Body of pancreas (tissue), 4 donors: ENCODE data around the gene RHBDL1. TPM values are rescaled to one million over a fixed set of nuclear protein-coding genes. Genes with fewer than 3 reads are reported as not detected.
A peak's percentile ranks its signal among the peaks of the same experiment; 100 is the strongest.

Source experiments
- ATAC-seq: fragments of 150-250 bp; one replicate; pipeline ENCODE4 v1.9.1; 2016
- DNase-seq, 4 donors: peaks; one replicate each; pipeline ENCODE4 v3.0.0-alpha.2; 2019
- H3K27ac ChIP-seq, 4 donors: fragments of 200-600 bp; sonication (generic); 1 replicate in 3 of 4; 2 replicates in 1 of 4; pipeline versions ENCODE4 v1.5.1 to v1.6.1; 2016 to 2019; ENCODE audit warnings: mild to moderate bottlenecking in 1 of 4, mixed read lengths in 1 of 4, moderate library complexity in 1 of 4
- H3K27me3 ChIP-seq, 2 donors: fragments of 200-600 bp; sonication (generic); one replicate each; pipeline ENCODE4 v1.6.0; 2016; ENCODE audit warnings: mild to moderate bottlenecking in 1 of 2
- H3K36me3 ChIP-seq, 2 donors: fragments of 200-600 bp; sonication (generic); replicated peaks in 1 of 2; 2 replicates each; pipeline ENCODE4 v1.5.1; 2016; ENCODE audit warnings: low read depth in 2 of 2; ENCODE audit not compliant: insufficient read depth in 1 of 2
- H3K4me1 ChIP-seq: fragments of 200-600 bp; sonication (generic); one replicate; pipeline ENCODE4 v1.6.0; 2016
- H3K4me3 ChIP-seq, 2 donors: fragments of 200-600 bp; sonication (generic); 1 replicate in 1 of 2; 2 replicates in 1 of 2; pipeline ENCODE4 v1.5.1; 2016 to 2019
- H3K9me3 ChIP-seq, 3 donors: fragments of 200-600 bp; sonication (generic); 1 replicate in 2 of 3; 2 replicates in 1 of 3; pipeline ENCODE4 v1.5.1; 2016
- POLR2A ChIP-seq, 3 donors: fragments of 450-650 bp; IDR thresholded peaks; one replicate each; pipeline ENCODE4 v1.6.1; 2016; ENCODE audit warnings: antibody characterized with exemption in 3 of 3, mild to moderate bottlenecking in 2 of 3
- WGBS, 2 donors: methylation state at CpG; one replicate each; pipeline ENCODE4 v1.1.5; 2017; 5-methylcytosine and 5-hydroxymethylcytosine counted together
- intact Hi-C: fragments of 100-400 bp; cut with DNase I; formaldehyde crosslinking; loops from one replicate; pipeline ENCODE4 v1.15.1; 2023
- total RNA-seq, 2 donors: library from RNA; depleted of rRNA; stranded (reverse); fragments of >200 nt; gene quantifications; one replicate each; pipeline ENCODE4 v1.1.0, GENCODE V29; 2016
- TF ChIP-seq, protein P1 (sequence below), 7 experiments: fragments of 450-650 bp in 4 of 7; fragments of 200-600 bp in 3 of 7; sonication (generic) in 3 of 7; IDR thresholded peaks; one replicate each; pipeline ENCODE4 v1.5.1; 2016 to 2019; ENCODE audit warnings: antibody characterized with exemption in 7 of 7

The RHBDL1 gene
- total RNA-seq, 2 donors from 2014 or later = 1.8 to 4.3 TPM

DNA sequence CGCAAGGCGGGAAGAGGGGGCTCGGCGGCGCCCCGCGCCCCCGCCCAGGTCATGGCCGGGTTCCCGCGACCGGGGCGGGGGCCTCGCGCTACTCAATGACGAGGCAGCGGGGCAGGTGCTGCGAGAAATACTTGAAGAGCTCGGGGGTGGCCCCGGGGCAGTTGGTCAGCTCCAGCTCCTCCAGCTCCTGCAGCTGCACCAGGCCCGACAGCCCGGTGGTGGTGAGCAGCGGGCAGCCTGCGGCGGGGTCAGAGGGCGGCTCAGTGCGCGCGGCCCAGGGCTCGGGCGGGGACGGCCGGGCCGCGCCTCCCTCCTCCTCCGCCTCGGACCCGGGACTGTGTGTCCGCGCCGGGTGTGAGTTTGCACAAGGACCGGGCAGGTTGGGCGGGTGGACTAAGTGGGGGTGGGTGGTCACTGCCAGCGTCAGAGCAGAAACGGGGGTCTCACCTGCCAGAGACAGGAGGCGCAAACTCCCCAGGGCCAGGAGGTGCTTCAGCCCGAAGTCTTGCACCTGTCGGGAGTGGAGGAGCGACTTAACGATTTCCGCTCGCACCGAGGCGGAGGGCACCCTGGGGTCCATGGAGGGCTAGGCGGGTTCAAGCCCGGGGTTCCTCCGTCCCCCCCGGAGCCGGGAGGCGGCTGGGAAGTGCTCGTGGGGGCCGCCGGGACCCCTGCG lies 18.9 kb downstream of the RHBDL1 start:
- no peak for DNase-seq
- no peak for ATAC-seq
- peaks cover 36% of the 10 kb centered on the region for H3K4me1 ChIP-seq
- no peaks in the 10 kb centered on the region for H3K36me3 ChIP-seq
- no peak overlapping the region for H3K27ac ChIP-seq
- H3K9me3 ChIP-seq = no peaks in the 10 kb centered on the region
- peaks cover 0 to 24% of the 10 kb centered on the region in 2 donors for H3K27me3 ChIP-seq
- no peak overlapping the region for H3K4me3 ChIP-seq
- 7 to 21% methylated on average over 12 to 57 of the region's 64 CpGs for WGBS, 2 donors
- TF ChIP-seq, protein P1, sequence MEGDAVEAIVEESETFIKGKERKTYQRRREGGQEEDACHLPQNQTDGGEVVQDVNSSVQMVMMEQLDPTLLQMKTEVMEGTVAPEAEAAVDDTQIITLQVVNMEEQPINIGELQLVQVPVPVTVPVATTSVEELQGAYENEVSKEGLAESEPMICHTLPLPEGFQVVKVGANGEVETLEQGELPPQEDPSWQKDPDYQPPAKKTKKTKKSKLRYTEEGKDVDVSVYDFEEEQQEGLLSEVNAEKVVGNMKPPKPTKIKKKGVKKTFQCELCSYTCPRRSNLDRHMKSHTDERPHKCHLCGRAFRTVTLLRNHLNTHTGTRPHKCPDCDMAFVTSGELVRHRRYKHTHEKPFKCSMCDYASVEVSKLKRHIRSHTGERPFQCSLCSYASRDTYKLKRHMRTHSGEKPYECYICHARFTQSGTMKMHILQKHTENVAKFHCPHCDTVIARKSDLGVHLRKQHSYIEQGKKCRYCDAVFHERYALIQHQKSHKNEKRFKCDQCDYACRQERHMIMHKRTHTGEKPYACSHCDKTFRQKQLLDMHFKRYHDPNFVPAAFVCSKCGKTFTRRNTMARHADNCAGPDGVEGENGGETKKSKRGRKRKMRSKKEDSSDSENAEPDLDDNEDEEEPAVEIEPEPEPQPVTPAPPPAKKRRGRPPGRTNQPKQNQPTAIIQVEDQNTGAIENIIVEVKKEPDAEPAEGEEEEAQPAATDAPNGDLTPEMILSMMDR (IDR thresholded peaks at IDR 0.05) = no peak
- TF ChIP-seq POLR2A (IDR thresholded peaks at IDR 0.05) = no peak
- intact Hi-C loops = no loop called here

DNA sequence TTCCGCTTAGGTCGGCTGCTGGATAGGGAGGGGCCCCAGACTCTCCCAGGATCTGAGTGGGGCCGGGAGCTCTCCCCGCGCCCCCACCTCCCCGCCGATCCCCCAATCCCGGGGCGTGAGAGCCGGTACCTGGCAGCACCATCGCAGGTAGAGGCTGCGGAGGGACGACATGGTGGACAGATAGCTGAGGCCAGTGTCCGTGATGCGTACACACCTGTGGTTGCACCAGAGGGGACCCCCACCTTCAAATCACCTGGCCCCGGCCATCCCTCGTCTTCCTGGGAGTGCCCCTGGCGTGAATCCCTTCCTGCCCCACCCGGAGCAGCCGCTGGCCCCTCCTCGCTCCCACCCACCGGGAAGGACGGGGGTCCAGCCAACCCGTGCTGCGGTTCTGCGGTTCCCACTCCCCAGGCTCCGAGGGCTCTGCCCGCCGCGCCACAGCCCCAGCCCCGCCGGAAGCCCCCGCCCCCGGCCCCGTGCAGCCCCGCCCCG lies 19.4 kb downstream of the RHBDL1 start:
- WGBS, 2 donors = 0% methylated on average over 28 of the region's 37 CpGs; no CpG with 5 or more reads in 1 of the 2 donors
- H3K4me1 ChIP-seq = peaks cover 30% of the 10 kb centered on the region

GRCh38 chr16:695355-696089 lies 20.1 kb downstream of the RHBDL1 start:
- no peak overlapping the region for H3K27ac ChIP-seq
- H3K27me3 ChIP-seq = peaks cover 0 to 24% of the 10 kb centered on the region in 2 donors
- WGBS, 2 donors = 0 to 3% methylated on average over 6 to 64 of the region's 71 CpGs
- H3K4me1 ChIP-seq = peaks cover 30% of the 10 kb centered on the region
- H3K9me3 ChIP-seq = no peaks in the 10 kb centered on the region
- peak; percentile 30 for ATAC-seq
- intact Hi-C loops = no loop called here
- H3K36me3 ChIP-seq = no peaks in the 10 kb centered on the region
- TF ChIP-seq, protein P1 (IDR thresholded peaks at IDR 0.05) = no peak
- TF ChIP-seq POLR2A (IDR thresholded peaks at IDR 0.05) = no peak
- peak in 3 of 4 donors; percentile 33 to 50 (median 44) for DNase-seq
- no peak overlapping the region for H3K4me3 ChIP-seq

More for the DNA sequence above, 19.4 kb downstream of the RHBDL1 start:
- H3K9me3 ChIP-seq = no peaks in the 10 kb centered on the region
- intact Hi-C loops = no loop called here
- no peak overlapping the region for H3K27ac ChIP-seq
- H3K36me3 ChIP-seq = no peaks in the 10 kb centered on the region
- no peak for TF ChIP-seq POLR2A (IDR thresholded peaks at IDR 0.05)
- TF ChIP-seq, protein P1 (IDR thresholded peaks at IDR 0.05) = no peak
- no peak overlapping the region for H3K4me3 ChIP-seq
- DNase-seq (no peak), ATAC-seq (no peak)
- peaks cover 0 to 24% of the 10 kb centered on the region in 2 donors for H3K27me3 ChIP-seq

GRCh38 chr16:698911-699671 lies 23.6 kb downstream of the RHBDL1 start:
- H3K27ac ChIP-seq = no peak overlapping the region
- H3K36me3 ChIP-seq = no peaks in the 10 kb centered on the region
- ATAC-seq (no peak), DNase-seq (no peak)
- H3K9me3 ChIP-seq = no peaks in the 10 kb centered on the region
- no peak overlapping the region for H3K4me3 ChIP-seq
- peaks cover 0 to 48% of the 10 kb centered on the region in 2 donors for H3K27me3 ChIP-seq
- WGBS, 2 donors = 66 to 78% methylated on average over 11 to 18 of the region's 19 CpGs
- peaks cover 27% of the 10 kb centered on the region for H3K4me1 ChIP-seq
- TF ChIP-seq POLR2A (IDR thresholded peaks at IDR 0.05) = no peak
- intact Hi-C loops = no loop called here
